Frontal cortex (tissue), 4 donors: ENCODE data around the gene MRPL36. TPM values are rescaled to one million over a fixed set of nuclear protein-coding genes. Genes with fewer than 3 reads are reported as not detected.
A peak's percentile ranks its signal among the peaks of the same experiment; 100 is the strongest.
"Not testable (repeated sequence)": the region's sequence is repeated elsewhere in the genome, so short reads cannot be mapped to it uniquely, and the experiment has no call there.

Experiments used
- DNase-seq, 2 donors: peaks; one replicate each; pipeline ENCODE4 v3.0.0; 2012; ENCODE audit warnings: low spot score in 2 of 2
- FAIRE-seq: peaks from 2 replicates; lab custom pipeline; 2012; peaks lifted over from hg19 to GRCh38; lab: Jason Lieb, UNC
- total RNA-seq: library from RNA; depleted of rRNA; stranded (reverse); fragments of >200 nt; gene quantifications from one replicate; pipeline ENCODE4 v1.2.3, GENCODE V29; 2014
- donor health status: control.
- donor health status: control.
- donor health status: control.

The MRPL36 gene
- total RNA-seq, 1 donor from 2014 or later = 20.0 TPM

DNA sequence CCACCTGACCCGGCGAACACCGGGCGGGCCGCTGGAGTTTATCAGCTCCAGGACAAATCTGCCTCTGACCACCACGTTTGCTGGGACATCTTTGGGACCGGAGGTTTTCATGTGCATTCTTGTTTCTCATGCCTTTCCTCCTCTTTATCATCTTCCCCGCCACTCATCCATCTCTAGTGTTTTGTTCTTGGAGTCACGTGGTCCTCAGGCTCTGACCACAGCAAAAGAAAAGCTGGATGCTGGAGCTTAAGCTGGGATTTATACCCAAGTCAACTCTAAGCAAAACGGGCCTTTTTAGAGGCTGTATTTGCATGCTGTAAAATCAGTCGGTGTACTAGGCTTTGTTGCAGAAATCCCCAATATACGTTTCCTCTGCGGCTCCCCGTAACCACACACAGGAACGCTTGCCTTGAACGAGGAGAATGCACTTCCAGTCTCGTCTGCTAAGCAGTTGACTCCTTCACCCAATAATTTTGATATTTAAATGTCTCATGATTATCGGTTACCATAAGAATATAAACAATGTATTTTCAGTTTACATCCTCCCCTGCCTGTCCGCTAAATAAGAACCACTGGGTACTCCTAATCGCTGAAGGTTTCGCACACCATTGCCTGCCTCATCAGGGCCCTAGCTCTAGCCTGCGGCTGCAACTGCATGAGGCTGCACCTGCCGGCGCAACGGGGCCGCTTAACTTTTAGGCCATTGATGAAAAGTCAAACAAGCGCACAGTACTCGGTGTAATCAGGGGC lies 1.0 kb upstream of the MRPL36 start:
- DNase-seq (peak; percentile 40 to 47), FAIRE-seq (no peak)

DNA sequence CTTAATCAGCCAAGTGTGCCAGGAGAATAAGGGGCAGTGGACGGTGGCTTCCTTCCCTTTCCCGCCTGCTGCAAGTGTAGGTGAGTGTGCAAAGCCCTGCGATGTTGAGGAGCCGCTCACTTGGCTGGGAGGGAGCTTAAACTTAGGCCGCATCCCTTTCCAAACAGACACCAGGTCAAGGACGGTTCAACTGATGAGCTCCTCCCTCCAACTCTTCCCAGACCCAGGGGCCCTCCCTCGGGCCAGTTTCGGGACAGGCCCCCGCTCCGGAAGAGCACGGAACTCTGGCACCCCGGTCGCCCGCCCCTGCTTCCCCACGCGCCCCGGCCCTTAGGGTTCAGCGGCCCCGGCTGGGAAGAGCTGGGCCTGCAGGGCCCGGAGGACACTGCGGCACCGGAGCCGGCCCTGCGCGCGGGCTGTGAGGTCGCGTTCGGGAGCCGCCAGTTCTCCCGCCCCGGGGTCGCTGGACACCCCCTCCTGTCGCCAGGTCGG lies 481 bp downstream of the MRPL36 start:
- no peak for FAIRE-seq
- DNase-seq = peak; percentile 43 to 59

DNA sequence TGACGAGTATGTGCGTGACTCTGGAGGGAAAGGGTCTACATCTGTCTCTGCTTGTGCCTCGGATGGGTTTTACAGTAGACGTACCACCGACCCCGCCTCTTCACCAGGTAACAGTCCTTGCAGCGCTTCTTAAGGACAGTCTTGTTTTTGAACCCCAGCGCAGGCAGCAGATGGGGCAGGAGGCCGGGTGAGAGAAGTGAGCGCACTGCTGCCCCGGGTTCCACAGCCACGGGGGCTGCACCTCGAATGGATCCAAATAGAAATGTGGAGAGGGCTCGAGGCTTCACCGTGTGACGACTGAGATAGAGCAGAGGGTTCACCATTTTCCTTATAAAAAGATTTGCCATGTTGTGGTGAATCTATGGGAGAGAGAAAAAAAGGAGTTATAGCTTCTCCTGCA lies 1.0 kb downstream of the MRPL36 start:
- not testable (repeated sequence) for FAIRE-seq, DNase-seq

DNA sequence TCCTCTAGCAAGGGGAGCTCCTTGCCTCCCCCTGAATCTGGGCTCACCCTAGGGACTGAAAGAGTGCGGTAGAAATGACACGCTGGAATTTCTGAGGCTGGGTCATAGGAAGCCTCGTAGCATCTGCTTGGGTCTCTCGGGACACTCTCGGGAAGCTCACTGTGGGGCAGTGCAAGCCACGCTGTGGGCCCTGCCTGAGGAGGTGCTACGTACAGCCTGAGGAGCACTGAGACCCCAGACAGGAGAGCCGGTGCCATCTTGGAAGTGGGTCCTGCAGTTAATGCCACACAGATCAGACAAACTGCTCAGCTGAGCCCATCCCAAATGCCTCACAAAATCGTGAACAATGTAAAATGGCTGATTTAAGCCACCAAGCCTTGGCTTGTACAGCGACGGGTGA lies 1.8 kb downstream of the MRPL36 start:
- DNase-seq = no peak
- no peak for FAIRE-seq

DNA sequence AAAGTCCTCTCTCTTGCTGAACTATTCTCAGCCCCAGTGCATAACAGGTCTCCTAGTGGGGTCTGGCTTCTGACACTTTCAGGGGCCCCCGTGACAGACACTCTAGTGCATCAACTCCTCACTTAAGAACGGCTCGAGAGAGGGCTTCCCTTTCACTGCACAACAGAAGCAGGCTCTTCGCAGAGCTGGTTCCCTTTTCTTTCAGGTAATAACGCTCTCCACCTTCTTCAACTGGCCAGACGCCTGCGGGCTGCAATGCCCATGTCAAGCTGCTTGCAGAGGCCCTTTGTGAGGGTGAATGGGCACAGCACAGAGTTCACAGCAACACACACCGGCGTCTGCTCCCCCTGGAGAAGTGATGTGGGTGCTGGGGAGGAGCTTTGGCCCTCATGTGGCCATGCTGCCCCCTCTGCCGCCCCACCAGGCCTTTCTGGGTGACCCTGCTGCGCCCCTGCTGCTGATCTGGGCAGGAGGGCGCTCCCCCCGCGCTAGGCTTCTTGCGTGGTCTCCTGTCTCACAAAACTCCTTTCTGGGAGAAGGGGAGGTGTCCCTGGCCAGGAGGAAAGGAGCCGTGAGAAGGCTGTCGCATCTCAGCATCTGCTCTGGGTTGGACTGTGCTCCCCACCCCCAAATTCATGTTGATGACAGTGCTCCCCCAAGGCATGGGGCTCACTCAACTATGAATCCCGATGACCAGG lies 2.4 kb downstream of the MRPL36 start:
- FAIRE-seq = no peak
- no peak for DNase-seq

DNA sequence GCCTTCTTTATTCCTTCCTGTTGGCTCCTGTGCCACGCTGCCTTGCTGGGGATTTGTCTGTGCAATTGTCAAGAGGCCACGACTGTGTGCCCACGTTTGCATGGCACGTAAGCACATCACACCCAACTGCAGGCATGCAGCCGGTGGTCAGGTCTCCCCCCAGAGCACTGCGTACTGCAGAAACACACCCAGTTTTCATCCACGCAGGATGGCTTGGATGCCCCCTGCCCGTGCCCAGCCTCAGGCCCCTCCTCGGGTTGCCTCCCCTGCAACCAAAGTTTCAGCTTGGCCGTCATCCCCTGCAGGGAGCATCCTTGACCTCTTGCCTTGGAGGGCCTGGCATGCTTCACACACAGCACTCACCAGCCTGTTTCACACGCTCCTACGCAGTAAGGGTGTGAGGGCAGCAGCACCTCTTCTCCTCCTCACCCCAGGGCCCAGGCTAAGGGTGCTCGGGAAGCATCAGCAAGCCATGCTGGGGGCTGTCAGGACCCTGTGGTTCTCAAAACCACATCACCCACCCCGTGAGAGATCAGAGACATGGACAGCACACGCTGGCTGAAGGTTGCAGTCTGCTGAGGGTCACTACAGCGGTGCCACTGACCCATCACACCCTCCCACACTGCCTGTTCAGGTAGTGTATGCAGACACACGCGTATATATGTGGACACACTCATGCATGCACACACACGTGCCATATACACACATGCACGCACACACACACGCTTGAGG lies 3.1 kb downstream of the MRPL36 start:
- no peak for DNase-seq
- FAIRE-seq = no peak

DNA sequence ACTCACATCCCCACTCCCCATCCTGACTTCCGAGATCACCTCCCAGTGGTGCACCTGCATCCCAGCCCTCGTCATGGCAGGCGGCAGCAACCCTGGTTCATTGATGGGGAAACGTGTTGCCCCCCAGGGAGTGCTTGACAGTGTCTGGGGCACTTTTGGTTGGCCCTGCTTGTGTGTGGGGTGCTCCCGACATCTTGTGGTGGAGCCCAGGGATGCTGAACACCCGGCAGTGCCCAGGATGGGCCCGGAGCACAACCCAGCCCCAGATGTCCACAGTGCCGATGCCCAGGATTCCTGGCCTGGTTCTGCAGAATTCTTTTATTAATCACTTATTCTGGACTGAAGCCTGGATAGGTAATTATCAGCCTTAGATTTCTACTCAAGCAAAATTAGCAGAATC lies 3.7 kb downstream of the MRPL36 start:
- DNase-seq (no peak), FAIRE-seq (no peak)

DNA sequence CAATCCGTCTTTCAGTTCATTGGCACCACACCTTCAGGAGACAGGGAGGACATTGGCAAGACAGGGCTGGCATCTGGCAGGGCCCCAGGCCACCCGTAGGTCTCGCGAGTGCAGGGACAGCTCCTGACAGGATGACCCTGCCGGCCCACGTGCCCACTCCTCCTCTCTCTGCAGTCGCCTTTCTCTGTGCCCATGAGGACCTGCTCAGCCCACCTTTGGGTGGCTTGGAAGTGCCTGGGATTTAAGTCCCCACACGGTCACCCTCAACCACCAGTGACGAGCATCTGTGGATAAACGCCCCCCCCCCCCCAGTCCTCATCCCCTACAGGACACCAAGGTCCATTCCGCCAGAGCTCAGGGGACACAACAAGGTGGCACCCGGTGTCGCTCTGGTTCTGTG lies 4.1 kb downstream of the MRPL36 start:
- FAIRE-seq (no peak), DNase-seq (no peak)

DNA sequence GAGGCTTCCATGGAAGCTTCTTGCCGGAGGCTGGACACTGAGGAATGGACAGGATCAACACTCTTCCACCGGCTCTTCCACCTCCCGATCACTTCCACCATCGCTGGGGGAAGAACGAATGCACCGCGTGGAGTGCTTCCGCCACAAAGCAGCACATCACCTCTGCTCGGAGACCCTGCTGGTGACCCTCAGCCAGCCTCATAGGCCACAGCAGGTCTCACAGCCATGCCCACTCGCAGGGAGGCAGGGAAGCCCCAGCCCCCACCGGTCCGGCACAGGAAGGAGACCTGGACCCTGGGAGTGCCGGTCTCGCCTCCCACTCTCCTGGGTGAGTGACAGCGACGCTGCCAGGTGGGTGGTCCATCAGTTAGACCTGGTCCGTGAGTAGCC lies 4.7 kb downstream of the MRPL36 start:
- FAIRE-seq = no peak
- DNase-seq = no peak

DNA sequence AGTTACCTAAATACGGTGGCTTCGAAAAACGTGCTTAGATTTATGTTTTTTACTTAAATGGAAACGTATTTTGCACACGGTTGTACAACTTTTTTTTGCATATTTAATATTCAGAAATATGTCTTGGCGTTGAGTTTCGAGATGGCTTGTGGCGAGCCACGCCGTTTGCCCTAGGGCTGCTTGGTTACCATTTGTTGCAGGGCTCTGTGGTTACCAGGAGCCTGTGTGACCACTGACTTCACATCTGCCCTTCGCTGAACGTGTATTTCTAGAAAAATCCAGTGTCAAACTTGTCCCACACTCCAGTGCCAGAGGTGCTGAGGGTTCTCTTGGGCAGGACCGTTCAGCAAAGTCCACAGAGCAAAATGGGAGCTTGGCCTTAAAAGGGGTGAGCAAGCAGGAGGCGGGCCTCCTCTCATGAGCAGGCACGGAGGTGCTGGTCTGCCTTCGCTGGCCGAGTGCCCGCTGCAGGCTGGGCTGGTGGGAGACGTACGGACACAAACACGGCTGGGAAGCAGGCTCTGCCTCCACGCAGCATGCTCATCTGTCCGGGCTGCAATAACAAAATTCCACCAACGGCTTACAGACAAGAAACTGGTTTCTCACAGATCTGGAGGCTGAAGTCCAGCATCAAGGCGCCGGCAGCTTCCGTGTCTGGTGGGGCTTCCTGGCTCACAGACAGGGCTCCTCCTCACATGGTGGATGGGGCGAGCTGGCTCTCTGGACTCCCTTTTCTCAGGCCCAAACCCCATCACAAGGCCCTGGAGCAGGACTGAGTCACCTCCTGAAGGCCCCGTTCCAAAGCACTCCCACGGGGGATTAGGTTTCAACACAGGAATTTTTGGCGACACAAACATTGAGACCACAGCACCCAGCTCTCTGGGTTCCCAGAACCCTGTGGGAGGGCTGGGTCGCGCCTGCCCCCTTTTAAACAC lies 5.4 kb downstream of the MRPL36 start:
- DNase-seq (no peak), FAIRE-seq (no peak)

DNA sequence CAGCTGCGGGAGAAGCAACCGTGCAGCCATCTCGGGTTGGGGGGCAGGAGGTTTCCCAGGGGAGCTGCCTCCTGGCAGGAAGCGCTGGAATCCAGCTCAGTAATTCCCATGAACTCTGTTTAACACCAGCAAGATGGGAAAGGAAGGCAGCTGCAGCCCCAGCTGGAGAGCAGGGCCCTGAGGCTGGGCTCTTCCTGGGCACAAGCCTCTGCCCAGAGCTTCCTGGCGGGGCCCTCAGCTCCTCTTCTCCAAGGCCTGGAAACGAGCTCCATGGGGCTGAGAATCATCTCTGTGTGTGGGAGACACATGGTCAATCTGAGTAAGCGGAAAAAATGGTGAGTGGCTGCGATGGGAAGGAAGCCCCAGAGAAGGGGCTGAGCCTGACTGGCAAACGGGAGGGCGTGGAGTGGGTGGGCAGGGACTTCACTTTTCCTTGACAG lies 6.3 kb downstream of the MRPL36 start:
- DNase-seq (no peak), FAIRE-seq (no peak)

DNA sequence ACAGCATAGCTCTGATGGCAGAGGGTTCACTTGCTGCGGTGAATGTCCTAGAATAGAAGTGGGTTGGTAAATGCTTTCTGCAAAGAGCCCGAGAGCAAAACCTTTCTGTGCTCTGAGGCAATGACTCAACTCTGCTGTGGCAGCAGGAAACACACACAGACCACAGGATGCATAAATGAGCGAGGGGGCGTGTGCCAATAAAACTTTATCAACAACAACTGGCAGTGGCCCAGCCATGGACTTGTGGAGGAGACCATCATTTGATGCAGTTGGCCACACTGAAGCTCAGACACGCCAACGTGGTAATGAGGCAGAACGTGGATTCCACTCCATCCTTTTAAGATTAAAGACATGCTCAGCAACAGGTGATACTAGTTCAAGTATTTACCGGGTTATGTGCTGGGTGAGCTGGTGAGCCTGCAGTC lies 6.8 kb downstream of the MRPL36 start:
- no peak for FAIRE-seq
- DNase-seq = no peak

DNA sequence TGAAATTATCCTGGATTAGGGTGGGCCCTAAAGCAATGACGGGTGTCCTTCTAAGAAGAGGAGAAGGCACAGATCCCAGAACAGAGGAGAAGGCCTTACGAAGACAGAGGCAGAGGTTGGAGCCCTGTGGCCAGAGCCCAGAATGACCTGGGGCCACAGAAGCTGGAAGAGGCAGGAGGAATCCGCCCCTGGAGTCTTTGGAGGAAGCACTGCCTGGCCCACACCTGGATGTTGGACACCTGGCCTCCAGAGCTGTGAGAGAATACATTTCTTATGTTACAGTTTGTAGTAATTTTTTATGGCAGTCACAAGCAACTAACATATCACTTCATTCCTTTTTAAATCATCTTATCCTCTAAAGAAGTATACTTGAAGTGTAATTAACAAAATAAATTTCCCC lies 8.5 kb downstream of the MRPL36 start:
- no peak for DNase-seq
- no peak for FAIRE-seq

DNA sequence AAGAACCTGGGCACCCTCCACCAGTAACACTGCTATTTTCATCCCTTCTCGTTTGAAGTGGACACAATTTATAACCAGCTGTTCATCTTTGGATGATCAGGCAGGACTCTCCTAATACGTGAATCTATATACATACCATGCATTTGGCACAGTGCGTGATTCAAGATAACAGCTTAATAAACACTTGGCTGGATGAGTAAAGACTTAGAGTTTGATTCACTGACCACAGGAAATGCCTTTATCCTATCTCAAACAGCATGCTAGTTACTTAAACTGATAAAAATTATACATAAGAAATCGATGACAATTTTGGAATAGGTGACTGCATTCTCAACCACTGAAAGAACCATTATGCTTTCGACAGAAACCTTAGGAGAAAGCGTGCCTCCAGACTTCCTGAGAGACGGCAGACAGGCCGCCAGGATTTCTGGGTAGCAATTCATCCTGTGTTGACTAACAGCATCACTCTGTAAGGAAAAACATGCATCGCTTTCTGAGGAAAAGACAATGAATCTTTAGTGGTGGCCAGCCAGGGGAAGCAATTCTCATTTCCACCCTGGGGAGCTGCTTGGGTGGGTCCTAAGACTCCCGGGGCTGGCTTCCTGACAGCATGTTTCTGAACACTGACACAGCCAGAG lies 9.7 kb downstream of the MRPL36 start:
- FAIRE-seq (no peak), DNase-seq (no peak)

DNA sequence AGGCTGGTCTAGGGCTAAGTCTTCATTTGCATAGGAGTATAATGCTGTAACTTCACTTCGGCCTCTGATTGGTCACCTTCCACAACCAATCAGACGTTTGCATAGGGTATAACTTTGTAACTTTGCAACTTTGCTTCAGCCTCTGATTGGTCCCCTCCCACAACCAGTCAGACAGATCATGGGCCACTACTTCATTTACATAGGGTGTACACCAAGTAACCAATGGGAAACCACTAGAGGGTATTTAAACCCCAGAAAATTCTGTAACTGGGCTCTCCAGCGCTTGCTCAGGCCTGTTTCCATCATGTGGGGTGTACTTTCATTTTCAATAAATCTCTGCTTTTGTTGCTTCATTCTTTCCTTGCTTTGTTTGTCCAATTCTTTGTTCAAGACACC lies 10.2 kb downstream of the MRPL36 start:
- not testable (repeated sequence) for FAIRE-seq, DNase-seq

DNA sequence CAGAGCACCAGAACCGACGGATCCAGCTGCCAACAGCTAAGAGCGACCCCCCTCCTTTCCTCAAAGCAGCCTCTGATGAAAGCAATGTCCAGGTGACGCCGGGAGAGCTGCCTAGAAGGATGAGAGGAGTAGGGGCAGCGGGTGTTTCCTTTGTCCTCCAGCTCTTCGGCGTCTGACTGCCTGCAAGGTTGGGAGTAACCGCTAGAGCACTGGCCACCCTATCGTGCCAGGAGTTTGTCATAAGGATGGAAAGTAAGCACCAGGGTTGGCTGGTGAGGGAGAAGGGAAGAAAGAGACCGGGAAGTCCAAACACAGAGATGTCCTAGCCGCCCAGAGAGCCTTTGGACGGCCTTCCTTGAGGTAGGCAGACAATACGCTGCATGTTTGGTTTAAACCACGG lies 10.8 kb downstream of the MRPL36 start:
- no peak for DNase-seq
- no peak for FAIRE-seq

DNA sequence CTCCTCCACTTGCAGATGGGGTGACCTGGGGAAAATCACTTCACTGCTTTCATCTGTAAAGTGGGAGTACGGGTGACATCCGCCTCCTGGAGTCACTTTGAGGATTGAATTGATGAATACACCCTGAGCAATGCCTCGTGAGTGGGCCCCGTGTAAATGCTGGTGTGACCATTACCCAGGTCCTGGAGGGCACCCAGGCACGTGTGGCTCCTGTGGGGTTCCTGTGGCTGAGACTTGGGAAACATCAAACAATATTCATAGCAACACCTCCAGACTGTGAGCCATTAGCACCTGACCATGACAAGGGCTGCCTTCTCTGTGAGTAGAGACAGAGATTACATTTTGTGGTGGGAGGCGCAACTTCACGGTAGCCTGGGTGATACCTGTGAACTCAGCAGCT lies 11.4 kb downstream of the MRPL36 start:
- DNase-seq = no peak

DNA sequence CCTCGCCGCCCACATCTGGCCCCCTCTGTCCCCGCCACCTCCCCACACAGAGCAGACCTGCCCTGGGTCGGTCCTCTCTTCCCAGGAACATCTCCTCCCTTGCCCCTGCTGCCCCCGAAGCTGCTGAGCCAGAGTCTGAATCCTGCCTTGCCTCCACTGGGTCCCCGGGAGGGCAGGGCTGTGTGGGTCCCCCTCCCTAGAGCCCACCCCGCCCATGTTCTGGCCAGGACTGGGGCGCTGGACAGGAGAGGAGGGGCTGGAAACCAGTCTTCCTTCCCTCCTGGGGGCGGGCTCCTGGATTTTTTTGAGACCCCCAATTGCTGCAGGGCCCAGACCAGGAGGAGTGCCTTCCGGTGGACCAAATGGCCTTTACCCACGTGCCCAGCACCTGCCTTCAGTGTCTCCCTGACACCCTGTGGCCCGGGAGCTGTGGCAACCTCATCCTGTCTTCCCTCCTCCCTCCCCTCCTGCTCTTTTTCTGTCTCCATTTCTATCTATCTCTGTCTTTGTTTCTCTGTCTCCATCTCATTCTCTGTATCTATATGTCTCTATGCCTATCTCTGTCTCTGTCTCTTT lies 12.1 kb downstream of the MRPL36 start:
- FAIRE-seq = no peak
- DNase-seq = no peak

More for the DNA sequence above, 11.4 kb downstream of the MRPL36 start:
- no peak for FAIRE-seq
